HG03103 (cell line): ENCODE data around the gene HSPG2.
"Not testable (repeated sequence)": the region's sequence is repeated elsewhere in the genome, so short reads cannot be mapped to it uniquely, and the experiment has no call there.

Experiments used
- ATAC-seq: cut with Tn5 transposase; IDR thresholded peaks from one replicate; pipeline ENCODE4 v1.9.1; 2021; ENCODE audit warnings: low read depth; ENCODE audit not compliant: unreplicated experiment

Gene HSPG2

DNA sequence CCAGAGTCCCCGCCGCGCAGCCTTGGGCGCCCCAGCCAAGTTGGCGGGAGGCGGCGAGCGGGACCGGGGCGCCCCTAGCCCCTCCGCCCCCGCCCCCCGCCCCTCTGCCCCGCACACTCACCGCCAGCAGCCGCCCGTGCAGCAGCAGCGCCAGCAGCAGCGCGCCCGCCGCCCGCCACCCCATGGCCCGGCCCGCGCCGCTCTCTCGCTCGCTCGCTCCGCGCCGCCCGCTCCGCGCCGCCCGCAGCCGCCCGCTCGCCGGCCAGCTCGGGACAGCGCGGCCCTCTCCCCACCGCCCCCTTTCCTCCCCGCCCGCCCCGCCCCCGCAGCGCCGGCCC, at the start of gene HSPG2:
TSS of gene HSPG2 (minus strand) at position 277 of the 338 bp plus-strand sequence. CDS start at position 184, 93 bp downstream.
- no peak for ATAC-seq

DNA sequence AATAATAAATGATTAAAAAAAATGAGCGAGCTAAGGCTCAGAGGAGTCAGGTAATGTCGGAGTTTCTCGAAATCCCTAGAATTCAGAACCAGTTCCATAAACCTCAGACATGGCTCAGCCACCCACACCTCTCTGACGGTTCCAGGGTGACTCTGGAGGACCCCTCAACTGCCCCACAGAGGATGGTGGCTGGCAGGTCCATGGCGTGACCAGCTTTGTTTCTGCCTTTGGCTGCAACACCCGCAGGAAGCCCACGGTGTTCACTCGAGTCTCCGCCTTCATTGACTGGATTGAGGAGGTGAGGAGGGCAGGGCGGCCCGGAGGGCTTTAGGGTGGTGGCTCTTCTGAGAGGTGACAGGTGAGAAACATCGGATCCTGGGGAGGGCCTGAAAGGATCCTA, 49.3 kb upstream of the HSPG2 start:
- ATAC-seq: not testable (repeated sequence)

- not testable (repeated sequence) for ATAC-seq
These were observed 48.8 kb upstream of the HSPG2 start for GRCh38 chr1:21985893-21986292.

DNA sequence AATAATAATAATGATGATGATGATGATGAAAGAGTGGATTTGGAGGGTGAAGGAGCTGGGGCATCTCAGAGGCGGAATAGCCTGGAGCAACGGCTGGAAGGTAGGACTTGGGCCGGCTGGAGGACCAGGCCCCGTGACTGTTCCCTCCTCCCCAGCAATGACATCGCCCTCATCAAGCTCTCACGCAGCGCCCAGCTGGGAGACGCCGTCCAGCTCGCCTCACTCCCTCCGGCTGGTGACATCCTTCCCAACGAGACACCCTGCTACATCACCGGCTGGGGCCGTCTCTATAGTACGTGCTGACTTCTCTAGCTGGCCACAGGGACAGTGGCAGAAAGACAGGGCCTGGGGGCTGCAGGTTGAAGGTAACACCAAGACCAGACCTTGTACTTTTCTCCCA, 46.4 kb upstream of the HSPG2 start:
- not testable (repeated sequence) for ATAC-seq

- ATAC-seq: not testable (repeated sequence)
These were observed 45.0 kb upstream of the HSPG2 start for GRCh38 chr1:21982122-21982521.

- ATAC-seq: not testable (repeated sequence)
These were observed 44.1 kb upstream of the HSPG2 start for GRCh38 chr1:21981253-21981652.

DNA sequence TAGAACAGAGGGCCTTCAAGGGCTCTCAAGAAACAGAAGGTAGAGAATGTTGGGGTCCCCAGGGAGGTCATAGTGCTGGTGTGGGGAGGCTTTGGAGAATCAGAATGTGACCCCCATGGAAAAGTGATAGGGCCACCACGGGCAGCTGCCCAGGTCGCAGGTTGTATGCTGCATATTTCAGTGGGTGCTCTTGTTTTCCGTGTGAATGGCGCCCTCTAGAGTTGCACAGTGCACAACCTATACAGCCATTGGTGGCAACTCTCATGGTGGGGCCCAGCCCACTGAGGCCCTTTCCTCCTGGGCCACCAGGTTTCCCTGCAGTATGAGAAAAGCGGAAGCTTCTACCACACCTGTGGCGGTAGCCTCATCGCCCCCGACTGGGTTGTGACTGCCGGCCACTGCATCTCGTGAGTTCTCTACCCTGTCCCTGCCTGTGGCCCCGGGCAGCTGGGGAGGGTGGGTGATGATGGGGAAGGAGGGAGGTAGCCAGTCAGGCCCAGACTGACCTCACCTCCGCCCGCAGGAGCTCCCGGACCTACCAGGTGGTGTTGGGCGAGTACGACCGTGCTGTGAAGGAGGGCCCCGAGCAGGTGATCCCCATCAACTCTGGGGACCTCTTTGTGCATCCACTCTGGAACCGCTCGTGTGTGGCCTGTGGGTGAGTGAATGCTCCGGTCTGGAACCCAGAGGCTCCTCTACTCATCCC, 43.6 kb upstream of the HSPG2 start:
- ATAC-seq: not testable (repeated sequence)

DNA sequence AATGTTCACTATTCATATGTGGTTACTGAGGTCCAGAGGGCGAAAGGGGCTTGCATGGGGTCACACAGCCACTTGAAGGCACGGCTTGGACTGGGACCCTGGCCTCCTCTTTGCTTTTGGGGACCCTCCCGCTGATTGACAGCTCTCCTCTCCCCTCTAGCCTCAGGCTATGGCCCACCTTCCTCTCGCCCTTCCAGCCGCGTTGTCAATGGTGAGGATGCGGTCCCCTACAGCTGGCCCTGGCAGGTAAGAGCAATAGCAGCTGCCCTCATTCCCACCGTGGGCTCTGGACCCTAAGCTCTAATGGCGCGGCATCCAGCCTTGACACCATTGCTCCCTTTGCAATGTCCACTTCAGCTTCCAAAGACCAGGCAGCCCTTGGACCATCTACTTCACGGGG, 41.1 kb upstream of the HSPG2 start:
- not testable (repeated sequence) for ATAC-seq

- not testable (repeated sequence) for ATAC-seq
These were observed 39.7 kb upstream of the HSPG2 start, which contains the start of gene CELA3B for GRCh38 chr1:21976703-21977239. Gene CELA3B, plus strand, starts transcription at chr1:21977022. Its CDS starts 18 bp downstream, at chr1:21977040.

DNA sequence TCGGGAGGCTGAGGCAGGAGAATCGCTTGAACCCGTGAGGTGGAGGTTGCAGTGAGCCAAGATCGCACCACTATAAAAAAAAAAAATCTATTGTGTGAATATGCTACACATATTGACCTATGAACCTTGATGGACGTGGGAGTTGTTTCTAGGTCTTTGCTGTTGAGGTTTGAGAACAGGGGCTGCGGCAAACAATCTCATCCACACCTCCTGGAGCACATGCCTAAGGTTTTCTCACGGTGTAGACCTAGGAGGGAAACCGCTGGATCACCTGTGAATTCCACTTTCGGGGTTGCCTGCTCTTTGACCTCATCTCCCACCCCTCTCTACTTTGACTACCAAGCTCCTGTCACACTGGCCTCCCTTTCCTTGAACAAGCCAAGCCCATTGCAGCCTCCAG, 38.2 kb upstream of the HSPG2 start:
- not testable (repeated sequence) for ATAC-seq

GRCh38 chr1:21974699-21975098, 37.6 kb upstream of the HSPG2 start:
- ATAC-seq: not testable (repeated sequence)

- ATAC-seq: not testable (repeated sequence)
These were observed 36.8 kb upstream of the HSPG2 start for GRCh38 chr1:21973948-21974347.

GRCh38 chr1:21972973-21973441, 35.9 kb upstream of the HSPG2 start:
- not testable (repeated sequence) for ATAC-seq

GRCh38 chr1:21970523-21970922, 33.4 kb upstream of the HSPG2 start:
- ATAC-seq: not testable (repeated sequence)

DNA sequence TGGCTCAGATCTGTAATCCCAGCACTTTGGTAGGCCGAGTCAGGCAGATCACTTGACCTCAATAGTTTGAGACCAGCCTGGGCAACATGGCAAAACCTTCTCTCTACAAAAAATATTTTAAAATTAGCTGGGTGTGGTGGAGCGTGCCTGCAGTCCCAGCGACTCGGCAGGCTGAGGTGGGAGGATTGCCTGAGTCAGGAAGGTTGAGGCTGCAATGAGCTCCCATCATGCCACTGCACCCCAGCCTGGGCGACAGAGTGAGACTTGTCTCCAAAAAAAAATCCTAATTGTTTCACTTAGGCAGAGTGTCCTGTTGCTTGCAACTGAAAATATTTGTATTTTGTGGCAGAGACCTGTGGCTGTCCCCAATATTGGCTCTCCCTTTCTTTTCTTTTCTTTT, 32.0 kb upstream of the HSPG2 start:
- ATAC-seq: not testable (repeated sequence)

DNA sequence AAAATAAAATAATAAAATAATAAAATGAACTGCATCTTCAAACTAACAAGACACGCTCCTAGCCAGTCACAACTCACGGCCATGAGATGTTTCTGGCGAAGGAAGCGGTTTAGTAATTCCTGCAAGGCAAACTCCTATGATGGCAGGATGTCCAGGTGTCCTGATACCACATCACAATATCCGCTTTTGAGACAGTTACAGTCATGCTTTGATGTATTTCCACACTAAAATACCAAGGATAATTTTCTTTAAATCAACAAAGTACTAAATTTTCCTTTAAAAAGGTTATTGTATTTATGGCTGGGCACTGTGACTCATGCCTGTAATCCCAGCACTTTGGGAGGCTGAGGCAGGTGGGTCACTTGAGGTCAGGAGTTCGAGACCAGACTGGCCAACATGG, 30.1 kb upstream of the HSPG2 start:
- not testable (repeated sequence) for ATAC-seq

DNA sequence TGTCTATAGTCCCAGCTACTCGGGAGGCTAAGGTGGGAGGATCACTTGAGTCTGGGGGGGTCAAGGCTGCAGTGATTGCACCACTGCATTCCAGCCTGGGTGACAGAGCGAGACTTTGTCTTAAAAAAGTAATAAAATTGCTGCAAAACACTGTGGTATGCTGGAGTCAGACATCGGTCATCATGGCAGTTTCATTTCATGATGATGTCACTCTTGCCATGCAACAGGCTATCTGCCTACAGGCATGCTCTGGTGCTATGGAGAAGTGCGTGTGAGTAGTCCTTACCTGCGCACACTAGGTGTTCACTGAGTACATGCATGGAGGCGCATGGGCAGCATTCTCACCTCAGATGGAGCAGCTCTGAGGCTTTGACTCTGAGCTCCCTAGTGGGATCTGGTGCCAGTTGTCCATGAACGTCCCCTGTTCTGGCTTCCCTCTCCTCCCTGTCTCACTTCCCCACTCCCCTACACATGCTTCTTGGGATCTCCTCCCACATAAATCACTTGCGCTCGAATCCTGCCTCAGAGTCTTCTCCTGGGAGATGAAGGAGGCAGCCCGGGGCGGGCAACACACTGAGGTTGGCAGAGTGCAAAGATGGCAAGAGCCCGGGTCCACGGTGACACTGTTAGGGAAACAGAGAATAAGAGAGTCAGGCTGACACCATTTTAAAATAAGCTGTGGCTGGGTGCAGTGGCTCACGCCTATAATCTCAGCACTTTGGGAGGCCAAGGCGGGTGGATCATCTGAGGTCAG, 29.3 kb upstream of the HSPG2 start:
- ATAC-seq: no peak

- ATAC-seq: no peak
These were observed 26.5 kb upstream of the HSPG2 start for GRCh38 chr1:21963477-21964217.

GRCh38 chr1:21961799-21962198, 24.7 kb upstream of the HSPG2 start:
- ATAC-seq: no peak

GRCh38 chr1:21961337-21961736, 24.2 kb upstream of the HSPG2 start:
- no peak for ATAC-seq
